GM21529 (cell line): ENCODE data around the gene PRDM5.
A peak's percentile ranks its signal among the peaks of the same experiment; 100 is the strongest.

ENCODE experiments used
- ATAC-seq: cut with Tn5 transposase; IDR thresholded peaks from one replicate; pipeline ENCODE4 v1.9.1; 2021; ENCODE audit not compliant: unreplicated experiment

Gene PRDM5

GRCh38 chr4:120915336-120915735 lies 7.2 kb downstream of the PRDM5 start:
- no peak for ATAC-seq

- no peak for ATAC-seq
These were observed 19.1 kb downstream of the PRDM5 start for GRCh38 chr4:120903419-120903818.

- ATAC-seq = no peak
These were observed 19.6 kb downstream of the PRDM5 start for GRCh38 chr4:120902925-120903324.

GRCh38 chr4:120901731-120902130 lies 20.8 kb downstream of the PRDM5 start:
- no peak for ATAC-seq

GRCh38 chr4:120897981-120898719 lies 24.4 kb downstream of the PRDM5 start:
- ATAC-seq = no peak

- ATAC-seq = no peak
These were observed 27.0 kb downstream of the PRDM5 start for GRCh38 chr4:120895554-120895953.

- ATAC-seq = no peak
These were observed 29.2 kb downstream of the PRDM5 start for GRCh38 chr4:120893314-120893713.

GRCh38 chr4:120886191-120886590 lies 36.3 kb downstream of the PRDM5 start:
- ATAC-seq = no peak

GRCh38 chr4:120881846-120882245 lies 40.7 kb downstream of the PRDM5 start:
- ATAC-seq = no peak

GRCh38 chr4:120881351-120881750 lies 41.2 kb downstream of the PRDM5 start:
- no peak for ATAC-seq

GRCh38 chr4:120877021-120877420 lies 45.5 kb downstream of the PRDM5 start:
- ATAC-seq = no peak

GRCh38 chr4:120874792-120875774 lies 47.4 kb downstream of the PRDM5 start:
- ATAC-seq = no peak

GRCh38 chr4:120873554-120873953 lies 49.0 kb downstream of the PRDM5 start:
- no peak for ATAC-seq

GRCh38 chr4:120871173-120871572 lies 51.4 kb downstream of the PRDM5 start:
- ATAC-seq = no peak

- ATAC-seq = no peak
These were observed 52.2 kb downstream of the PRDM5 start for GRCh38 chr4:120870279-120870673.

- ATAC-seq = no peak
These were observed 52.8 kb downstream of the PRDM5 start for GRCh38 chr4:120869613-120870278.

GRCh38 chr4:120867506-120867905 lies 55.0 kb downstream of the PRDM5 start:
- ATAC-seq = no peak

GRCh38 chr4:120865985-120866384 lies 56.5 kb downstream of the PRDM5 start:
- ATAC-seq = peak; percentile 59

- no peak for ATAC-seq
These were observed 57.6 kb downstream of the PRDM5 start for GRCh38 chr4:120864969-120865368.

- ATAC-seq = no peak
These were observed 60.1 kb downstream of the PRDM5 start for GRCh38 chr4:120862432-120862831.

- ATAC-seq = no peak
These were observed 60.7 kb downstream of the PRDM5 start for GRCh38 chr4:120861852-120862251.
